OCI-LY3 (cell line): ENCODE measurements around the gene C16orf78.

Experiments used
- H2AFZ ChIP-seq: fragments of 200-600, 300-600 bp; shearing (Covaris generic); 2 replicates; pipeline ENCODE4 v1.6.0; 2014; ENCODE audit warnings: antibody characterized with exemption, low read depth, low read length
- H3K27ac ChIP-seq: fragments of 200-600, 300-600 bp; sonication (generic); 2 replicates; pipeline ENCODE4 v1.5.1; 2014; ENCODE audit warnings: mild to moderate bottlenecking, low read length, moderate library complexity, mixed read lengths
- H3K27me3 ChIP-seq: fragments of 200-600, 300-600 bp; sonication (generic); 2 replicates; pipeline ENCODE4 v1.6.1; 2014; ENCODE audit warnings: low read depth, low read length, mixed read lengths
- H3K36me3 ChIP-seq: fragments of 200-600, 300-600 bp; sonication (generic); replicated peaks from 2 replicates; pipeline ENCODE3; 2014; ENCODE audit warnings: low read depth, low read length, mixed read lengths
- H3K4me1 ChIP-seq: fragments of 300-600, 200-600 bp; sonication (generic); 2 replicates; pipeline ENCODE4 v1.6.1; 2014; ENCODE audit warnings: low read length, mixed read lengths
- H3K4me2 ChIP-seq: fragments of 200-600, 300-600 bp; sonication (generic); 2 replicates; pipeline ENCODE4 v1.6.1; 2014; ENCODE audit warnings: low read length, mixed read lengths
- H3K4me3 ChIP-seq: fragments of 300-600, 200-600 bp; sonication (generic); 2 replicates; pipeline ENCODE4 v1.5.1; 2014; ENCODE audit warnings: antibody characterized with exemption, mild to moderate bottlenecking, low read length, moderate library complexity
- H3K79me2 ChIP-seq: fragments of 300-600, 200-600 bp; shearing (Covaris generic); 2 replicates; pipeline ENCODE4 v1.6.1; 2014; ENCODE audit warnings: mild to moderate bottlenecking, low read length, mixed read lengths
- H3K9ac ChIP-seq: fragments of 300-600, 200-600 bp; shearing (Covaris generic); 2 replicates; pipeline ENCODE4 v1.6.0; 2014; ENCODE audit warnings: mild to moderate bottlenecking, low read length, moderate library complexity
- H3K9me3 ChIP-seq: fragments of 200-600, 300-600 bp; shearing (Covaris generic); 2 replicates; pipeline ENCODE4 v1.6.1; 2014; ENCODE audit warnings: low read length, mixed read lengths; ENCODE audit not compliant: insufficient read depth
- H4K20me1 ChIP-seq: fragments of 200-600, 300-600 bp; sonication (generic); 2 replicates; pipeline ENCODE4 v1.6.1; 2016; ENCODE audit warnings: low read length, mixed read lengths; ENCODE audit not compliant: insufficient read depth
- CTCF ChIP-seq: fragments of 200-600, 300-600 bp; sonication (generic); IDR thresholded peaks from 2 replicates; pipeline ENCODE4 v1.5.1; 2014; ENCODE audit warnings: antibody characterized with exemption, low read length, low read depth
- EZH2phosphoT487 ChIP-seq: fragments of 200-600 bp; shearing (Covaris generic); IDR thresholded peaks from 2 replicates; pipeline ENCODE4 v1.6.1; 2018; ENCODE audit warnings: antibody characterized with exemption, mixed run types, low read depth

Gene C16orf78

DNA sequence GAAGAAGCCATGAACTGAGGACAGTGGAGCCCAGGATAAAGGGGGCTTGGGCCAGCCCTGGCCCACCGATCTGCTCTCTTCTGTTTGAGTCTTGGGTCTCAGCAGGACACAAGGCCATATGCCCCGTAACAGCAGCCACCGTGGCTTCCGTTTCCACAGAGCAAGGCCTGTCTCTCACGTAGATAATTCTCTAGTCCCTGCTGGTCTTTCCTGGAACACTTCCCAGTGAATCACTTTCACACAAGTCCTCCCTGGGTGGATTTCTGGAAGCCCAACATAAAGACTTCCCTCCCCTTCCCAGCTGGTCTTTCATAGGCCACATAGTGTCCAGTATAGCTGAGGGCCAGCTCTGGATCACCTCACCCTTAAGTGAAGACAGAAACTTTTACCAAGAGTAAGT is 19.9 kb upstream of the C16orf78 start:
- Histone ChIP-seq H3K36me3 (no peaks in the 10 kb centered on the region), H3K27me3 (peaks cover 9% of the 10 kb centered on the region; the same call in 1 of the 2 replicates), H3K4me2 (no peak overlapping the region), H3K4me1 (no peaks in the 10 kb centered on the region), H3K27ac (no peak overlapping the region), H3K9me3 (no peaks in the 10 kb centered on the region), H2AFZ (no peak overlapping the region), H3K4me3 (no peak overlapping the region), H4K20me1 (peaks cover 6% of the 10 kb centered on the region; the same call in 1 of the 2 replicates), H3K79me2 (no peaks in the 10 kb centered on the region), H3K9ac (no peak overlapping the region)
- TF ChIP-seq EZH2phosphoT487 = no peak
- TF ChIP-seq CTCF = no peak

DNA sequence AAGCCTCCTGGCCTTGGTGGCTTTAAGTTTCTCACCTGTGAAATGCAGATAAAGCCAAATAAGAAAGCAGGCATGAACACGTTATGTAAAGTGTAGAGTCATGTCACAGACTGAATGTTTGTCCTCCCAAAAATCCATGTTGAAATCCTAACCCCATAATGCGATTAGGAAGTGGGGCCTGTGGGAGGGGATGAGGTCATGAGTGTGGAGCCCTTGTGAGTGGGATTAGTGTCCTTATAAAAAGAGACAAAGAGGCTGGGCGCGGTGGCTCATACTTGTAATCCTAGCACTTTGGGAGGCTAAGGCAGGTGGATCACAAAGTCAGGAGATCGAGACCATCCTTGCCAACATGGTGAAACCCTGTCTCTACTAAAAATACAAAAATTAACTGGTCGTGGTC is 19.5 kb upstream of the C16orf78 start:
- peaks cover 14% of the 10 kb centered on the region; the same call in 1 of the 2 replicates for H3K27me3 ChIP-seq
- no peaks in the 10 kb centered on the region for H3K9me3 ChIP-seq
- no peak overlapping the region for H3K27ac ChIP-seq
- no peaks in the 10 kb centered on the region for H3K4me1 ChIP-seq
- no peak overlapping the region for H3K4me3 ChIP-seq
- no peaks in the 10 kb centered on the region for H3K79me2 ChIP-seq
- H3K4me2 ChIP-seq = no peak overlapping the region
- peaks cover 6% of the 10 kb centered on the region; the same call in 1 of the 2 replicates for H4K20me1 ChIP-seq
- no peak overlapping the region for H2AFZ ChIP-seq
- TF ChIP-seq EZH2phosphoT487 = no peak
- no peak for TF ChIP-seq CTCF
- no peak overlapping the region for H3K9ac ChIP-seq
- H3K36me3 ChIP-seq = no peaks in the 10 kb centered on the region

DNA sequence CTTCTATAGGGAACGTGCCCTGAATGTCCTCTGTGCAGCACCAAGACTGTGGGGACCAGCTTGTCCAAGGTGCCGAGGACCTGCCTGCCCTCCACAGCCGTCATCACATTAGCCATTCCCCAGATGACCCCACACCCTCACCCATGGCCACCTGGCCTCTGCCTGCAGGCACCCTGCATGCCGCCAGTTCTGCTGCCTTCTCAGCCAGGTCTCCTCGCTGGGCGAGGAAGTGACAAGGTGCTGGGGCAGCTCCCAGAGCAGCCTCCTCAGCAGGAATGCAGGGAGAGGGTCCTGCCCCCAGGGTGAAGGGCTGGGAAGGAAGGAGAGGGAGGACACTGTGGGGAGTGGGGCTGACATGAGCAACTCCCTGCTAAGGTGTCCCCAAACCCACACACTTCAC is 18.6 kb upstream of the C16orf78 start:
- Histone ChIP-seq H2AFZ (no peak overlapping the region), H3K27me3 (peaks cover 15% of the 10 kb centered on the region; the same call in 1 of the 2 replicates), H4K20me1 (peaks cover 2% of the 10 kb centered on the region; the same call in 1 of the 2 replicates), H3K4me2 (no peak overlapping the region), H3K4me3 (no peak overlapping the region), H3K79me2 (no peaks in the 10 kb centered on the region), H3K9me3 (no peaks in the 10 kb centered on the region), H3K4me1 (no peaks in the 10 kb centered on the region), H3K27ac (no peak overlapping the region), H3K36me3 (no peaks in the 10 kb centered on the region), H3K9ac (no peak overlapping the region)
- no peak for TF ChIP-seq CTCF
- TF ChIP-seq EZH2phosphoT487 = no peak

DNA sequence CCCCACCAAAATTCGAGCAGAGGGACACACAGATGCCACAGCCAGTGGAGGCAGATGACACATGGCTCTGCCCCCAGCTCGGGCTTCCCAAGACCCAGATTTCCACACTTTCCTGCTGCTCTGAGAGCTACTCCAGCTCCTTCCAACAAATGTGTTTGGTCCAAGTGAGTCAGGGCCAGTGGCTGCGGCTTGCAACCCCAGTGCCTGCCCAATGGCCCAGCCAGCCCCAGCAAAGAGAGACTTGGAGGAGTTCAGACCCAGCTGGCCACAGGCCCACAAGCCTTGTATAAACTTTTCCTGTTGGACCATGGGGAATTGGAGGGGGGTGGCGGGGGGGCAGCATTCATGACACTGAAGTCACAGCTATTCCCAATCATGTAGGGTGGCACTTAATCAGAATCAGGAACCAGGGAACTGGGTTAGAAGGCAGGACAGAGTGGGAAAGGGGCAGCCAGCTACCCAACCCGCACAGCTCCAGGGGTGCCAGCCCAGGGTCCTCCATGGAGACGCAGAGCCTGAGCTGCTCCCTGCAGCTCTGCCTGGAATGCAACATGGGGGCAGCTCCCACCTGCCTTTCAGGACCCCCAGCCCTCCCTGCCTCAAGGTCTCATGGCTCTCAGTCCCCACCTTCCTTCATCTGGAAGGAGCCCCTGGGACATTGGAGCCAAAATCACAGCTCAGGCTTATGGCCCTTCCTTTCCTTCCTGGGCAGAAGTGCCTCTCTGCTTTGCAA is 17.5 kb upstream of the C16orf78 start:
- Histone ChIP-seq H3K4me3 (no peak overlapping the region), H3K9ac (no peak overlapping the region), H4K20me1 (no peaks in the 10 kb centered on the region), H3K27me3 (peaks cover 15% of the 10 kb centered on the region; the same call in 1 of the 2 replicates), H3K4me2 (no peak overlapping the region), H3K9me3 (no peaks in the 10 kb centered on the region), H3K27ac (no peak overlapping the region), H3K79me2 (no peaks in the 10 kb centered on the region), H3K4me1 (no peaks in the 10 kb centered on the region), H3K36me3 (no peaks in the 10 kb centered on the region), H2AFZ (no peak overlapping the region)
- TF ChIP-seq EZH2phosphoT487 = no peak
